KMS-11 (cell line): Measurements from ENCODE around the gene DDN.

Source experiments
- H2AFZ ChIP-seq: fragments of 200-600 bp; sonication (generic); 2 replicates; pipeline ENCODE4 v1.6.1; 2016; ENCODE audit warnings: antibody characterized with exemption, mixed run types, low read depth
- H3K27ac ChIP-seq: fragments of 200-600 bp; sonication (generic); 2 replicates; pipeline ENCODE4 v1.6.1; 2016; ENCODE audit warnings: mild to moderate bottlenecking, mixed run types
- H3K27me3 ChIP-seq: fragments of 200-600 bp; sonication (generic); 2 replicates; pipeline ENCODE4 v1.6.1; 2017; ENCODE audit warnings: mild to moderate bottlenecking, low read depth, mixed run types, moderate library complexity; ENCODE audit not compliant: insufficient read depth
- H3K36me3 ChIP-seq: fragments of 200-600 bp; sonication (generic); 2 replicates; pipeline ENCODE4 v1.6.1; 2017; ENCODE audit warnings: mild to moderate bottlenecking, mixed run types; ENCODE audit not compliant: insufficient read depth
- H3K4me1 ChIP-seq: fragments of 200-600 bp; sonication (generic); 2 replicates; pipeline ENCODE4 v1.6.1; 2016; ENCODE audit warnings: mild to moderate bottlenecking, low read depth, mixed run types; ENCODE audit not compliant: poor library complexity, severe bottlenecking
- H3K4me2 ChIP-seq: fragments of 200-600 bp; sonication (generic); 2 replicates; pipeline ENCODE4 v1.7.0; 2016; ENCODE audit warnings: mild to moderate bottlenecking, mixed run types
- H3K4me3 ChIP-seq: fragments of 200-600 bp; sonication (generic); IDR thresholded peaks from 2 replicates; pipeline ENCODE4 v1.6.1; 2017; ENCODE audit warnings: low read depth, low read length, mixed read lengths; ENCODE audit not compliant: insufficient read depth
- H3K79me2 ChIP-seq: fragments of 200-600 bp; sonication (generic); 2 replicates; pipeline ENCODE4 v1.6.1; 2016; ENCODE audit warnings: low read depth, mixed run types; ENCODE audit not compliant: insufficient read depth
- H3K9ac ChIP-seq: fragments of 200-600 bp; sonication (generic); 2 replicates; pipeline ENCODE4 v1.6.1; 2016; ENCODE audit warnings: mild to moderate bottlenecking, mixed run types
- H4K20me1 ChIP-seq: fragments of 200-600 bp; sonication (generic); 2 replicates; pipeline ENCODE4 v1.6.1; 2016; ENCODE audit warnings: mild to moderate bottlenecking, mixed run types; ENCODE audit not compliant: insufficient read depth
- CTCF ChIP-seq: fragments of 200-600 bp; sonication (generic); conservative IDR thresholded peaks from 2 replicates; pipeline ENCODE4 v1.6.1; 2017; ENCODE audit warnings: low read depth, mild to moderate bottlenecking, antibody characterized with exemption, low read length, moderate library complexity, mixed read lengths

DDN gene

DNA sequence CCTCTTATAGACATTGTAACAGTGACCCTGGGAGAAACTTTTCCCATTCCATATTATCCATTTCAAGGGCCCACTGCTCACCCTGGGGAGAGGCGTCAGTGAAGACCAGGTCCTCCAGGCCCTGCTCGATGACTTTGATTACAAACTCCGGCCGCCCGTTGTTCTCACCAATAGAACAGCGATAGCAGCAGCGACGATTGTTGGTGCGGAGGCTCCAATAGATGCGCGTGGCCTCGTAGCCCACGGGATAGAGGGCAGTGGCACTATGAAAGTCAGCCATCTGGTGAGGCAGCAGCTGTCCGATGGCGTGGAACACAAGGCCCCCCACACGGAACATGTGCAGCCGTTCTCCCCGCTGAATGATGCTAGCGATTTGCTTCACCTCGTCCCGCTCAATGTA, 26.9 kb upstream of the DDN start:
- Histone ChIP-seq H3K4me2 (no peak overlapping the region), H3K79me2 (no peaks in the 10 kb centered on the region), H3K4me3 (no peak overlapping the region), H4K20me1 (no peaks in the 10 kb centered on the region), H3K4me1 (no peaks in the 10 kb centered on the region), H3K36me3 (peaks cover 7% of the 10 kb centered on the region; the same call in 1 of the 2 replicates), H3K9ac (no peak overlapping the region), H3K27ac (no peak overlapping the region), H3K27me3 (no peaks in the 10 kb centered on the region), H2AFZ (no peak overlapping the region)
- no peak for TF ChIP-seq CTCF

GRCh38 chr12:49025463-49025862, 26.3 kb upstream of the DDN start:
- no peaks in the 10 kb centered on the region for H4K20me1 ChIP-seq
- no peaks in the 10 kb centered on the region for H3K27me3 ChIP-seq
- H3K4me1 ChIP-seq, result no peaks in the 10 kb centered on the region

DNA sequence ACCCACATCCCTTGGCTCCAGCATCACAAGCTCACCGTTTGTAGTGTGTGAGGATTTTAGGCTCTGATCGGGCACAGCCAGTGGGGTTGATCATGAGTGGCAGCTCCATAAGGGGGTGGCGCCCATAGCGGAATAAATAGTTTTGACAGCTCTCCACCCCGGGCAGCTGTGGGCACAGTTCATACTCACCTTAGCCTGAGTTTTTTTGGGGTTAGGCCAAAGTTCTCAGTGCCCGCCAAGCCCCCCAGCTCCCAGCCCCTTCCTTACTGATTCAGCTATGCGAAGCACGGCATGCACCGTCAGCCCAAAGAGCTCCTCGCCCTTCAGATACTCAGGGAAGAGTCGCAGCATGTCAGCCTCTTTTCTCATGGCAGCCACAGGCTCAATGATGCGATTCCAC, 25.4 kb upstream of the DDN start:
- no peak overlapping the region for H2AFZ ChIP-seq
- no peaks in the 10 kb centered on the region for H4K20me1 ChIP-seq
- no peak overlapping the region for H3K27ac ChIP-seq
- no peak for TF ChIP-seq CTCF
- H3K4me2 ChIP-seq, result no peak overlapping the region
- no peaks in the 10 kb centered on the region for H3K79me2 ChIP-seq
- no peak overlapping the region for H3K4me3 ChIP-seq
- no peak overlapping the region for H3K9ac ChIP-seq
- H3K27me3 ChIP-seq, result no peaks in the 10 kb centered on the region
- H3K4me1 ChIP-seq, result peaks cover 4% of the 10 kb centered on the region
- peaks cover 7% of the 10 kb centered on the region; the same call in 1 of the 2 replicates for H3K36me3 ChIP-seq

More at GRCh38 chr12:49025463-49025862, 26.3 kb upstream of the DDN start:
- H3K4me3 ChIP-seq, result no peak overlapping the region
- H3K9ac ChIP-seq, result no peak overlapping the region
- TF ChIP-seq CTCF, result no peak
- H2AFZ ChIP-seq, result no peak overlapping the region
- H3K79me2 ChIP-seq, result no peaks in the 10 kb centered on the region
- peaks cover 7% of the 10 kb centered on the region; the same call in 1 of the 2 replicates for H3K36me3 ChIP-seq
- no peak overlapping the region for H3K4me2 ChIP-seq
- no peak overlapping the region for H3K27ac ChIP-seq

DNA sequence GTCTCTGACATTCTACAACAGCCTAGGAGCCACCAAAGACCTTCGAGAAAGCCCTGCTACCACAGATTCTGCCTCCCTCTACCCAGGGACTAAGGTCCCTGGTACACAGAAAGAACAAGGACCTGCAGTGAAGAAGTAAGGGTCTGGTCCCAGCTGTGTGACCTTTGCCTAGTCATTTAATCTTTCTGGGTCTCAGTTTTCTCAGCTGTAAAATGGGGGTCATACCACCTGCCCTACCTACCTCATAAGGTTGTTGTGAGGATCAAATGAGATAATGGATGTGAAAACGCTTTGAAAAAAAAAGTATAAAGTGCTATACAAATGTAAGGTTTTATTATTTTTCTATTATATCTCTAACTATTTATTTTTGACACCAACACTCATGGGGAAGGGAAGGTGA, 24.6 kb upstream of the DDN start:
- Histone ChIP-seq H3K27me3 (no peaks in the 10 kb centered on the region), H4K20me1 (no peaks in the 10 kb centered on the region), H3K4me2 (no peak overlapping the region), H3K79me2 (no peaks in the 10 kb centered on the region), H3K4me3 (no peak overlapping the region), H3K9ac (no peak overlapping the region), H3K36me3 (peaks cover 7% of the 10 kb centered on the region; the same call in 1 of the 2 replicates), H2AFZ (no peak overlapping the region), H3K27ac (no peak overlapping the region), H3K4me1 (peaks cover 9% of the 10 kb centered on the region)
- TF ChIP-seq CTCF, result no peak
